Measurements from ENCODE around the gene SMPD1.
A peak's percentile ranks its signal among the peaks of the same experiment; 100 is the strongest.

Gene SMPD1

DNA sequence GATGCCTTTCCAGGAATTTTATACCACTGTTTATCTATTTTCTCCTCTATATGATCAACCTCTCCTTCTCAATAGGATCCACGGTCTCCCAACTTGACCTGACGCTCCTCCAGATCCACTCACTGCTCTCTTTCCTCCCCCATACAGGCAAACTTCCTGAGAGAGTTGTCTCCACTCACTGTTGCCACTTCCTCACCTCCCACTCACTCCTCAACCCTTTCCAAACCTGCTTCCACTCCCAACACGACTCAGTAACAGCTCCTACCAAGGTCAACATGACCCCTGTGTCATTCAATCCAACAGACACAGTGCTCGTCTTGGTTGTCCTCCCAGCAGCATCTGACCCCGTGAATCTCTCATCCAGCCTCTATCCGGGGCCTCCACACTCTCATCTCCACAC, 25.5 kb downstream of the SMPD1 start:
- DNase-seq (ENCODE audit: low spot score): no peak

GRCh38 chr11:6417907-6418556, 27.8 kb downstream of the SMPD1 start:
- DNase-seq (ENCODE audit: low spot score): no peak

GRCh38 chr11:6418557-6419008, 28.3 kb downstream of the SMPD1 start:
- DNase-seq (ENCODE audit: low spot score): no peak

- peak; percentile 60 for DNase-seq (ENCODE audit: low spot score)
These were observed 28.8 kb downstream of the SMPD1 start, which contains the start of gene APBB1 for GRCh38 chr11:6419009-6419631. TSS of gene APBB1 (minus strand) at chr11:6419094. CDS start at chr11:6411347, 7,747 bp downstream.

DNA sequence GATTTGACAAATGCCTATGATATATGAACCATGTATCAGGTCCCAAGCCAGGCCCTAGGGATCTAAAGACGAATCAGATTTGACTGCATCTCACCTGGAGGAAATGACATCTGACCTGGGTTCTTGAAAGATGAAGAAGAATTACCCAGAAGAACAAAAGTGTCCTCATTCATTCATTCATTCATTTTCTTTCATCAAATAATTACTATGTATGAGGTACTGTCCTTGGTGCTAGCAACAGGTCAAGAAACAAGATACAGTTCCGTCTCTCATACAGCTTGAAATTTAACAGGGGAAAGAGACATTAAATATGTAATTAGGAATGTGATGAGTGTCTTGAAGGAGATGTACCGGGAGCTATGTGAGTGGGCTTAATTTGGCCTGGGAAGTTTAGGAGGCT, 30.4 kb downstream of the SMPD1 start:
- DNase-seq (ENCODE audit: low spot score): no peak

- DNase-seq (ENCODE audit: low spot score): no peak
These were observed 37.2 kb downstream of the SMPD1 start for GRCh38 chr11:6427516-6427915.

DNA sequence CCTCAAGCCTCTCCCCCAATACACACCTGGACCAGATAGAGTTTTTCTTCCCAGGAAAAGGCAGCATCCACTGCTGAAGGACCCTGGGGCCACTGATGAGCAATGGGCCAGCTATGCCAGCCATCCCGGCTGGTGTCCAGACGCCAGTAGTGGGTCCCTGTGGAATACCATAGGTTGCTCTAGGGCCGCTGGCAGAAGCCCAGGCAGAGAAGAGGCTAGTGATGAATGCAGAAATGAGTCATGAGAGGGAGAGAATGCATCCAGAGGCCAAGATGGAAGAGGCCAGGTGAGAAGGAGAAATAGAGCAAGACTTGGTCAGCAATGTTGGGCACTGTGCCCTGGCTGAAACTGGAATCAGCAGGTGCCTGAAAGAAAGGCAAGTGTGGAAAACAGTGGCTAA, 41.6 kb downstream of the SMPD1 start:
- peak; percentile 18 for DNase-seq (ENCODE audit: low spot score)

DNA sequence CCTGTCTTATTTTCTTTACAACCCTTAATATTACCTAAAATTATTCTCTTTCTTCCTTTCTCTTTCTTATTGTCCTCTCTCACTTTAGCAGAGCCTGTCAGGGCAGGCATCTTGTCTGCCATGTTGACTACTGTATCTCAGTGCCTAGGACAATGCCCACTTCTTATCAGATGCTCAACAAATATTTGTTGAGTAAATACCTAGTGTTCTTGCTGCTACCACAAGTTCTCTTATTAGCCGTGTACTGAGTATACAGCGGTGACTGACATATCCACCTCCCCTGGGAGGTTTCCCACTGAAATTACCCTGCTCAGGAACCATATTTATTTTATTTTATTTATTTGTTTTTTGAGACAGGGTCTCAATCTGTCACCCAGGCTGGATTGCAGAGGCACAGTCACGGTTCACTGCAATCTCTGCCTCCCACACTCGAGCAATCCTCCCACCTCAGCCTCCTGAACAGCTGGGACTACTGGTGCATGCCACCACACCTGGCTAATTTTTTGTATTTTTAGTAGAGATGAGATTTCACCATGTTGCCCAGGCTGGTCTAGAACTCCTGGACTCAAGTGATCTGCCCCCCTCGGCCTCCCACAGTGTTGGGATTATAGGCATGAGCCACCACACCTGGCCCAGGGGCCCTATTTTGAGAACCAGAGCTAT, 43.9 kb downstream of the SMPD1 start:
- DNase-seq (ENCODE audit: low spot score): no peak

DNA sequence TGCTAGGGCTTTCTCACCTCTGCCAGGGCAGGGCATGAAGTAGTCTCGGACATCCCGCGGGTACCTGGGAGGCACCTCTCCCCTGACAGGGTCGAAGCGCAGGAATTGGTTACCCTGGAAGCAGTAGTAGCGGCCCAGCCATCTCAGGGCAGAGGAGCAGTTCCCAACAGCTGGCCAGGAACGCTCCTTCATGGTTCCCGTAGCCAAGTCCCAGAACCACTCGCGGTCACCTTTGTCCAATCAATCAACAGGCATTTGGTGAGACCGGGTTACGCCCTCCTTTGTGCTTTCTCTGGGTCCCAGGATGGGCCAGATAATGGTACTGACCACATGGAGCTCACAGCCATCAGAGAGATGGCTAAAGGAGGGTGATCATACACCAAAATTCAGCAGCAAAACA, 47.1 kb downstream of the SMPD1 start:
- DNase-seq (ENCODE audit: low spot score): no peak

- no peak for DNase-seq (ENCODE audit: low spot score)
These were observed 47.7 kb downstream of the SMPD1 start for GRCh38 chr11:6437993-6438392.

GRCh38 chr11:6438979-6439571, 48.8 kb downstream of the SMPD1 start:
- DNase-seq (ENCODE audit: low spot score): peak; percentile 59

- no peak for DNase-seq (ENCODE audit: low spot score)
These were observed 50.7 kb downstream of the SMPD1 start, which contains the start of gene HPX for GRCh38 chr11:6440906-6441358. TSS of gene HPX (minus strand) at chr11:6440987. CDS start at chr11:6440963, 24 bp downstream.

- no peak for DNase-seq (ENCODE audit: low spot score)
These were observed 52.2 kb downstream of the SMPD1 start for GRCh38 chr11:6442441-6442840.

DNA sequence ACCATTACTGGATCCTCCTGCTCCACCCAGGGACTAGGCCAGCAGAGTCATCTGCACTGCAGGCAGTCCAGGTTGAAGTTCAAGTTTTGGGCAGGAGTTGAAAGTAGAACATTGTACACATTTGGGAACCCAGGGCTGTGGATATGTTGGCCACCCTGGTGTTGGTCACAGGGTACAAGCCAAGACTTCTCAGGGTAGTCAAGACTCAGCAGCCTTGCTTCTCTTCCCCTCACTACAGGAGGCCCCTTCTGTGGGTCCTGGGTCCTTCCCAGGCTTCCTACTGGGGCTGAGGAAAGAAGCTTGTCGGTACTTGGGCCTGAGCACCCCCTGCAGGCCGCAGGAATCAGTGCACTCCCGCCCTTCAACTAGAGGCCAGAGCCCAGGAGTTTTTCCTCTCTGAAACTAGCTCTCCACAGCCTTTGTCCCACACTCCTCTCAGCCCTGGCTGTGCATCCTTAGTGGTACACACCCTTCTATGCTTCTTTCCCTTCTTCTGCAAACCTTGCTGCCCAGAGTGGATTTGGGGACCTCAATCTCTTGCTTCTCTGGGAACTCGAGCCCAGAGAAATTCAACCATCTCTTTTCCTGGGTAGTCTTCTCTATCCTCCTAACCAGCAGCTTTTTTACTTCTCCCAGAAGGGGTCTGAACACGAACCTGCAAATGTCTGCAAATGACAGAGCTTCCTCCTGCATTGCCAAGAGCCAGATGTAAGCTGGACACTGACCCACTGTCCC, 53.2 kb downstream of the SMPD1 start:
- peak; percentile 42 for DNase-seq (ENCODE audit: low spot score)

All from SW480 (cell line).